Left lung (tissue), 10 donors: ENCODE measurements around the gene CDH22. TPM values are rescaled to one million over a fixed set of nuclear protein-coding genes. Genes with fewer than 3 reads are reported as not detected.

Source experiments
- ATAC-seq: fragments of 200-7000 bp; cut with Tn5 transposase; one replicate; pipeline ENCODE4 v1.9.1; 2020; ENCODE audit warnings: moderate library complexity
- DNase-seq, 4 donors: peaks; one replicate each; pipeline ENCODE4 v3.0.0-alpha.2; 2013 to 2020
- H3K27ac ChIP-seq, 2 donors: fragments of 200-600 bp; sonication (generic) in 1 of 2; one replicate each; pipeline versions ENCODE4 v1.5.0 to v1.8.0; 2020 to 2021
- H3K27me3 ChIP-seq, 2 donors: fragments of 200-600 bp; sonication (generic) in 1 of 2; one replicate each; pipeline versions ENCODE4 v1.5.0 to v1.8.0; 2020 to 2021
- H3K36me3 ChIP-seq, 2 donors: fragments of 200-600 bp; sonication (generic) in 1 of 2; one replicate each; pipeline versions ENCODE4 v1.5.0 to v1.8.0; 2020 to 2021
- H3K4me1 ChIP-seq, 2 donors: fragments of 200-600 bp; one replicate each; pipeline ENCODE4 v1.8.0; 2021
- H3K4me3 ChIP-seq, 2 donors: fragments of 200-600 bp; sonication (generic) in 1 of 2; one replicate each; pipeline versions ENCODE4 v1.5.0 to v1.8.0; 2020 to 2021; ENCODE audit warnings: mild to moderate bottlenecking in 1 of 2
- H3K9me3 ChIP-seq, 2 donors: fragments of 200-600 bp; sonication (generic) in 1 of 2; one replicate each; pipeline versions ENCODE4 v1.5.0 to v1.8.0; 2020 to 2021
- intact Hi-C, 2 donors: fragments of 100-400 bp; cut with DNase I; formaldehyde crosslinking; loops; one replicate each; pipeline versions ENCODE4 v1.11.2 to v1.14.2; 2022
- polyA plus RNA-seq, 6 donors: library from polyadenylated mRNA; unstranded; fragments of 120-200 nt; gene quantifications; one replicate each; pipeline ENCODE4 v1.2.1, GENCODE V29; 2013; ENCODE audit not compliant: insufficient read length in 6 of 6
- total RNA-seq, 2 donors: library from RNA; stranded (reverse); fragmentation: NEBNext Ultra II Directional; extraction: Animal tissue kit (Norgen Biotek cat#: 25700); gene quantifications; one replicate each; pipeline ENCODE4 v1.2.1, GENCODE V29; 2021
- TF ChIP-seq, protein P1 (sequence below), 2 donors: fragments of 200-600 bp; sonication (generic) in 1 of 2; IDR thresholded peaks; one replicate each; pipeline versions ENCODE4 v1.5.0 to v1.8.0; 2021; ENCODE audit warnings: antibody characterized with exemption in 2 of 2
- donor health status: DM: no; HTN: yes; CAD: no.
- donor health status: DM: no; HTN: no; CAD: no.

Gene CDH22
- total and polyA plus RNA-seq, 8 donors = 0.06 to 0.26 (median 0.08) TPM; not detected in 2

GRCh38 chr20:46178891-46179290 is 129.4 kb downstream of the CDH22 start:
- no peak for ATAC-seq
- intact Hi-C loops = no loop called here
- Histone ChIP-seq H3K36me3 (no peaks in the 10 kb centered on the region), H3K27ac (no peak overlapping the region), H3K4me1 (peaks cover 0 to 9% of the 10 kb centered on the region in 2 donors), H3K27me3 (peaks cover 21 to 92% of the 10 kb centered on the region in 2 donors), H3K9me3 (no peaks in the 10 kb centered on the region), H3K4me3 (no peak overlapping the region)
- DNase-seq = no peak
- TF ChIP-seq, protein P1, sequence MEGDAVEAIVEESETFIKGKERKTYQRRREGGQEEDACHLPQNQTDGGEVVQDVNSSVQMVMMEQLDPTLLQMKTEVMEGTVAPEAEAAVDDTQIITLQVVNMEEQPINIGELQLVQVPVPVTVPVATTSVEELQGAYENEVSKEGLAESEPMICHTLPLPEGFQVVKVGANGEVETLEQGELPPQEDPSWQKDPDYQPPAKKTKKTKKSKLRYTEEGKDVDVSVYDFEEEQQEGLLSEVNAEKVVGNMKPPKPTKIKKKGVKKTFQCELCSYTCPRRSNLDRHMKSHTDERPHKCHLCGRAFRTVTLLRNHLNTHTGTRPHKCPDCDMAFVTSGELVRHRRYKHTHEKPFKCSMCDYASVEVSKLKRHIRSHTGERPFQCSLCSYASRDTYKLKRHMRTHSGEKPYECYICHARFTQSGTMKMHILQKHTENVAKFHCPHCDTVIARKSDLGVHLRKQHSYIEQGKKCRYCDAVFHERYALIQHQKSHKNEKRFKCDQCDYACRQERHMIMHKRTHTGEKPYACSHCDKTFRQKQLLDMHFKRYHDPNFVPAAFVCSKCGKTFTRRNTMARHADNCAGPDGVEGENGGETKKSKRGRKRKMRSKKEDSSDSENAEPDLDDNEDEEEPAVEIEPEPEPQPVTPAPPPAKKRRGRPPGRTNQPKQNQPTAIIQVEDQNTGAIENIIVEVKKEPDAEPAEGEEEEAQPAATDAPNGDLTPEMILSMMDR (IDR thresholded peaks at IDR 0.05) = no peak

DNA sequence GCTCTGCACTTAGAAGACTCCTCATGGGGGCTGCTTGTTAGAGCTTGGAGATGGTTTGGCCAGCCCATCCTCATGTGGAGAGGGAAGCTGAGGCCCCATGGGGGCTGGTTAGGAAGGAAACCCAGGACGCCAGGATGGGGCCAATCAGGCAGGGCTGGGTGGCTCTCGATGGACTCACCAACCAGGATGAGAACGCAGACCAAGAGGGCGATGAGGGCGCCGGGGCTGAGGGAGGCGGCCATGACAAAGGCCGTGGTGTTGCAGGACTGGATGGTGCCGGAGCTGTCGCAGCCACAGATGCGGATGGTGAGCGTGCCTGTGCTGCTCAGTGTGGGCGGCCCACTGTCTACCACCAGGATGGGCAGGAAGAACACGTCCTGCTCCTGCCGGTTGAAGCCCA is 130.5 kb downstream of the CDH22 start:
- intact Hi-C loops = no loop called here
- peaks cover 31 to 92% of the 10 kb centered on the region in 2 donors for H3K27me3 ChIP-seq
- ATAC-seq (no peak), DNase-seq (no peak)
- H3K36me3 ChIP-seq = no peaks in the 10 kb centered on the region
- no peak overlapping the region for H3K4me3 ChIP-seq
- peaks cover 0 to 9% of the 10 kb centered on the region in 2 donors for H3K4me1 ChIP-seq
- TF ChIP-seq, protein P1 (IDR thresholded peaks at IDR 0.05) = no peak
- H3K9me3 ChIP-seq = no peaks in the 10 kb centered on the region
- H3K27ac ChIP-seq = no peak overlapping the region

DNA sequence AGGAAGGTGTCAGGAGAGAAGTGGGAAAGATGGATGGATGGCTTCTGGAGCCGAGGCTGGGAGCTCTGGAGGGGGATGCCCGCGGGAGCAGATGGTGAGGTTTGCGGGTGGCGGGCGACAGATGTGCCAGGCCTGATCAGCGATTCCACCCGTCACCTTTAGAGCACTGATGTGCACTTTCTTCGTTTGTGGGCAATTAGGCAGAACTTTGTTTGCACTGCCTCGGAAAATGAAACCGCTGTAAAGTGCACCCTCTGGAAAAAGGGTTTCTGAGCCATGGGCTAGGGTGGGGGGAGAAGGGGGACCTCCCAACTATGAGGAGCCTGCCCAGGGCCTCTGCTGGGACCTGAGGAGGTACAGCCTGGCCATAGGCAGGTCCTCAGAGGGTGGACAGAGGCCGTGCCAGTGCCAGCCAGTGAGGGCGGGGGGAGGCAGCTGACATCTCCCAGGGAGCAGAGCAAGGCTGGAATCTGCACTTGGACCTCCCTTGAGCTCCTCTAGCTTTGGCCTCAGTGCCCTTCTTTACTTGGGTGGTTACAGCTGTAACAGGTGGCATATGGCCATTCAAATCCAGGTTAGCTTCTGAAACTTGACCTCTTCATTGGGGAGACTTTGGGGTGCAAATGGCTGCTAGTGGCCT is 131.4 kb downstream of the CDH22 start:
- DNase-seq (no peak), ATAC-seq (no peak)
- H3K27ac ChIP-seq = no peak overlapping the region
- H3K36me3 ChIP-seq = no peaks in the 10 kb centered on the region
- intact Hi-C loops = no loop called here
- no peaks in the 10 kb centered on the region for H3K9me3 ChIP-seq
- H3K27me3 ChIP-seq = peaks cover 35 to 92% of the 10 kb centered on the region in 2 donors
- TF ChIP-seq, protein P1 (IDR thresholded peaks at IDR 0.05) = no peak
- H3K4me1 ChIP-seq = peaks cover 0 to 9% of the 10 kb centered on the region in 2 donors
- no peak overlapping the region for H3K4me3 ChIP-seq

DNA sequence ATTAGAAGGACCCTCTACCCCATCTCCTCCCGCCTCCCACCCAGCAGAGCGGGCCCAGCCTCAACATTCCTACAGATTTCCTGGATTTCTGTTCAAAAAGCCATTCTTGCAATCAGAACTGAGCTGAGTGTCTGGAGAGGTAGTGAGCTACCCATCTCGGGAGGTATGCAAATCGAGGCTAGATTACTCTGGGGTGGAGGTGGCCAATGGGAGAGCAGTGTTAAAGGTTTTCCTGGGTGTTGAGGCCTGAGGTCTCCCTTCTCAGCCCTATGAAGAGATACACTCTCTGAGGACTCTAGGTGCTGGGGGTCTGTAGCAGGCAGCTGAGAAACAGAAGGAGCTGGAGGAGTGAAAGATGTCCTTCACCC is 133.2 kb downstream of the CDH22 start:
- Histone ChIP-seq H3K27me3 (peaks cover 33 to 94% of the 10 kb centered on the region in 2 donors), H3K36me3 (no peaks in the 10 kb centered on the region), H3K9me3 (no peaks in the 10 kb centered on the region), H3K27ac (no peak overlapping the region), H3K4me3 (no peak overlapping the region), H3K4me1 (peaks cover 0 to 9% of the 10 kb centered on the region in 2 donors)
- intact Hi-C loops = no loop called here
- TF ChIP-seq, protein P1 (IDR thresholded peaks at IDR 0.05) = no peak
- ATAC-seq (no peak), DNase-seq (no peak)

- peaks cover 0 to 9% of the 10 kb centered on the region in 2 donors for H3K4me1 ChIP-seq
- DNase-seq = peak; percentile 17 to 92 (median 64)
- peak; percentile 94 for ATAC-seq
- peaks cover 32 to 94% of the 10 kb centered on the region in 2 donors for H3K27me3 ChIP-seq
- TF ChIP-seq, protein P1 (IDR thresholded peaks at IDR 0.05) = peak; percentile 34 to 63
- no peak overlapping the region for H3K27ac ChIP-seq
- intact Hi-C loops = no loop called here
- H3K36me3 ChIP-seq = no peaks in the 10 kb centered on the region
- no peaks in the 10 kb centered on the region for H3K9me3 ChIP-seq
- H3K4me3 ChIP-seq = no peak overlapping the region
These were observed 133.7 kb downstream of the CDH22 start for GRCh38 chr20:46174469-46175126.
